GM23338 (cell line): ENCODE measurements around the gene FHIP1A. TPM values are rescaled to one million over a fixed set of nuclear protein-coding genes. Genes with fewer than 3 reads are reported as not detected.
A peak's percentile ranks its signal among the peaks of the same experiment; 100 is the strongest.

Experiments used
- ATAC-seq: fragments of 200-7000 bp; cut with Tn5 transposase; 3 replicates; pipeline ENCODE4 v1.9.1; 2020
- DNase-seq: peaks from one replicate; pipeline ENCODE4 v3.0.0-alpha.2; 2015; ENCODE audit warnings: low spot score
- H2AFZ ChIP-seq: fragments of 200-600 bp; sonication (generic); 2 replicates; pipeline ENCODE4 v1.8.0; 2016; ENCODE audit warnings: antibody characterized with exemption, mild to moderate bottlenecking, moderate library complexity
- H3F3A ChIP-seq: fragments of 200-600 bp; sonication (generic); replicated peaks from 2 replicates; pipeline ENCODE4 v1.8.0; 2017; ENCODE audit warnings: antibody characterized with exemption, mixed run types, low read depth
- H3K27ac ChIP-seq: fragments of 200-600 bp; sonication (generic); 2 replicates; pipeline ENCODE4 v1.6.1; 2016; ENCODE audit warnings: low read depth
- H3K27me3 ChIP-seq: fragments of 200-600 bp; sonication (generic); 2 replicates; pipeline ENCODE4 v1.8.0; 2016; ENCODE audit warnings: mild to moderate bottlenecking, mixed run types, moderate library complexity; ENCODE audit not compliant: insufficient read depth
- H3K36me3 ChIP-seq: fragments of 200-600 bp; sonication (generic); 2 replicates; pipeline ENCODE4 v1.8.0; 2016; ENCODE audit warnings: mild to moderate bottlenecking; ENCODE audit not compliant: insufficient read depth
- H3K4me1 ChIP-seq: fragments of 200-600 bp; sonication (generic); 2 replicates; pipeline ENCODE4 v1.8.0; 2016; ENCODE audit warnings: mild to moderate bottlenecking, moderate library complexity; ENCODE audit not compliant: insufficient read depth
- H3K4me2 ChIP-seq: fragments of 200-600 bp; sonication (generic); 2 replicates; pipeline ENCODE4 v1.7.1; 2017; ENCODE audit warnings: mixed run types
- H3K4me3 ChIP-seq: fragments of 200-600 bp; sonication (generic); 2 replicates; pipeline ENCODE4 v1.6.1; 2016; ENCODE audit warnings: mixed run types
- H3K79me2 ChIP-seq: fragments of 200-600 bp; sonication (generic); replicated peaks from 2 replicates; pipeline ENCODE4 v1.8.0; 2017; ENCODE audit warnings: mild to moderate bottlenecking; ENCODE audit not compliant: insufficient read depth
- H3K9me2 ChIP-seq: fragments of 200-600 bp; sonication (generic); 2 replicates; pipeline ENCODE4 v1.8.0; 2017; ENCODE audit not compliant: insufficient read depth
- H4K20me1 ChIP-seq: fragments of 200-600 bp; sonication (generic); replicated peaks from 2 replicates; pipeline ENCODE4 v1.8.0; 2017; ENCODE audit warnings: mild to moderate bottlenecking; ENCODE audit not compliant: insufficient read depth
- H3K27ac Mint-ChIP-seq: 2 replicates; pipeline ENCODE4 v1.8.0; 2020; ENCODE audit warnings: inconsistent platforms, mild to moderate bottlenecking, moderate library complexity, mixed read lengths
- H3K27me3 Mint-ChIP-seq: 3 replicates; pipeline ENCODE4 v1.8.0; 2022; ENCODE audit warnings: low read depth, mild to moderate bottlenecking, moderate library complexity, mixed read lengths, inconsistent platforms; ENCODE audit not compliant: insufficient read depth, poor library complexity
- H3K36me3 Mint-ChIP-seq: 3 replicates; pipeline ENCODE4 v1.8.0; 2021; ENCODE audit warnings: low read depth, mild to moderate bottlenecking, inconsistent platforms, moderate library complexity, mixed read lengths
- H3K4me1 Mint-ChIP-seq: 3 replicates; pipeline ENCODE4 v1.8.0; 2020; ENCODE audit warnings: mild to moderate bottlenecking, inconsistent platforms, mixed read lengths
- H3K4me3 Mint-ChIP-seq: 3 replicates; pipeline ENCODE4 v1.8.0; 2021; ENCODE audit warnings: moderate library complexity, mild to moderate bottlenecking, inconsistent platforms, mixed read lengths
- H3K9me3 Mint-ChIP-seq: 3 replicates; pipeline ENCODE4 v1.8.0; 2020; ENCODE audit warnings: moderate library complexity, mild to moderate bottlenecking, inconsistent platforms, mixed read lengths
- JUNB ChIP-seq: IDR thresholded peaks from one replicate; pipeline ENCODE4 v1.6.1; 2016; ENCODE audit warnings: antibody characterized with exemption; ENCODE audit not compliant: unreplicated experiment
- NANOG ChIP-seq: IDR thresholded peaks from 2 replicates; pipeline ENCODE4 v1.6.1; 2016; ENCODE audit warnings: antibody characterized with exemption, borderline replicate concordance
- POLR2AphosphoS5 ChIP-seq: IDR thresholded peaks from 2 replicates; pipeline ENCODE4 v1.6.1; 2016; ENCODE audit warnings: antibody characterized with exemption, low read depth
- REST ChIP-seq: IDR thresholded peaks from one replicate; pipeline ENCODE4 v1.6.1; 2018; ENCODE audit warnings: antibody characterized with exemption; ENCODE audit not compliant: unreplicated experiment
- ZNF114 ChIP-seq: fragments of 250-450 bp; sonication (Bioruptor Pico); IDR thresholded peaks from 2 replicates; pipeline ENCODE4 v1.5.0; 2020; ENCODE audit warnings: mild to moderate bottlenecking, moderate library complexity
- ZNF331 ChIP-seq: fragments of 250-450 bp; sonication (Bioruptor Pico); IDR thresholded peaks from 2 replicates; pipeline ENCODE4 v1.5.0; 2020; ENCODE audit warnings: low read depth, mild to moderate bottlenecking, moderate library complexity
- polyA plus RNA-seq: library from polyadenylated mRNA; unstranded; fragments of >200 nt; fragmentation: Nextera tagmentation; extraction: Ambion mirVana; gene quantifications from 2 replicates; pipeline ENCODE4 v1.2.1, GENCODE V29; 2016
- total RNA-seq: library from RNA; depleted of rRNA; stranded (reverse); fragments of >200 nt; shearing (Covaris generic); gene quantifications from 2 replicates; pipeline ENCODE4 v1.2.3, GENCODE V29; 2014
- TF ChIP-seq, protein P1 (sequence below): IDR thresholded peaks from 2 replicates; pipeline ENCODE4 v1.6.1; 2016; ENCODE audit warnings: antibody characterized with exemption
- TF ChIP-seq, protein P2 (sequence below), 2 experiments: fragments of 200-600 bp in 1 of 2; sonication (generic) in 1 of 2; conservative IDR thresholded peaks; 2 replicates each; pipeline versions ENCODE4 v1.5.1 to v1.6.1; 2016 to 2017; ENCODE audit warnings: antibody characterized with exemption in 2 of 2, low read depth in 2 of 2, mild to moderate bottlenecking in 2 of 2, moderate library complexity in 1 of 2

The FHIP1A gene
- total and polyA plus RNA-seq, 2 experiments from 2014 or later: 11.3 to 108 TPM

- TF ChIP-seq, protein P1, sequence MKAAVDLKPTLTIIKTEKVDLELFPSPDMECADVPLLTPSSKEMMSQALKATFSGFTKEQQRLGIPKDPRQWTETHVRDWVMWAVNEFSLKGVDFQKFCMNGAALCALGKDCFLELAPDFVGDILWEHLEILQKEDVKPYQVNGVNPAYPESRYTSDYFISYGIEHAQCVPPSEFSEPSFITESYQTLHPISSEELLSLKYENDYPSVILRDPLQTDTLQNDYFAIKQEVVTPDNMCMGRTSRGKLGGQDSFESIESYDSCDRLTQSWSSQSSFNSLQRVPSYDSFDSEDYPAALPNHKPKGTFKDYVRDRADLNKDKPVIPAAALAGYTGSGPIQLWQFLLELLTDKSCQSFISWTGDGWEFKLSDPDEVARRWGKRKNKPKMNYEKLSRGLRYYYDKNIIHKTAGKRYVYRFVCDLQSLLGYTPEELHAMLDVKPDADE: no peak
- TF ChIP-seq REST (no peak), POLR2AphosphoS5 (no peak), ZNF114 (CRISPR knock-in tag) (no peak), NANOG (no peak), JUNB (no peak), ZNF331 (CRISPR knock-in tag) (no peak)
These were observed 45.5 kb downstream of the FHIP1A start (continued) for GRCh38 chr4:151454513-151454912.

GRCh38 chr4:151455212-151455611, 46.2 kb downstream of the FHIP1A start:
- H4K20me1 ChIP-seq: no peaks in the 10 kb centered on the region; the same call in 1 of the 2 replicates
- H3F3A ChIP-seq: 0 out of 2 replicates have a peak, but pooled peaks cover 4% of the 10 kb centered on the region
- H3K9me3 Mint-ChIP-seq: no peaks in the 10 kb centered on the region; the same call in 2 of the 3 replicates
- H3K27me3 ChIP-seq: no peaks in the 10 kb centered on the region
- H3K4me1 Mint-ChIP-seq: peaks cover 52% of the 10 kb centered on the region
- no peak overlapping the region for H3K4me3 ChIP-seq
- DNase-seq (peak; percentile 45), ATAC-seq (peak; percentile 90)
- H3K4me1 ChIP-seq: peaks cover 53% of the 10 kb centered on the region
- no peak for TF ChIP-seq REST
- TF ChIP-seq, protein P2, sequence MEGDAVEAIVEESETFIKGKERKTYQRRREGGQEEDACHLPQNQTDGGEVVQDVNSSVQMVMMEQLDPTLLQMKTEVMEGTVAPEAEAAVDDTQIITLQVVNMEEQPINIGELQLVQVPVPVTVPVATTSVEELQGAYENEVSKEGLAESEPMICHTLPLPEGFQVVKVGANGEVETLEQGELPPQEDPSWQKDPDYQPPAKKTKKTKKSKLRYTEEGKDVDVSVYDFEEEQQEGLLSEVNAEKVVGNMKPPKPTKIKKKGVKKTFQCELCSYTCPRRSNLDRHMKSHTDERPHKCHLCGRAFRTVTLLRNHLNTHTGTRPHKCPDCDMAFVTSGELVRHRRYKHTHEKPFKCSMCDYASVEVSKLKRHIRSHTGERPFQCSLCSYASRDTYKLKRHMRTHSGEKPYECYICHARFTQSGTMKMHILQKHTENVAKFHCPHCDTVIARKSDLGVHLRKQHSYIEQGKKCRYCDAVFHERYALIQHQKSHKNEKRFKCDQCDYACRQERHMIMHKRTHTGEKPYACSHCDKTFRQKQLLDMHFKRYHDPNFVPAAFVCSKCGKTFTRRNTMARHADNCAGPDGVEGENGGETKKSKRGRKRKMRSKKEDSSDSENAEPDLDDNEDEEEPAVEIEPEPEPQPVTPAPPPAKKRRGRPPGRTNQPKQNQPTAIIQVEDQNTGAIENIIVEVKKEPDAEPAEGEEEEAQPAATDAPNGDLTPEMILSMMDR (conservative IDR thresholded peaks at IDR 0.05; ENCODE audit: low read depth in 2 of 2): peak; percentile 19 to 53; a peak in 3 of 4 replicates
- no peak overlapping the region for H2AFZ ChIP-seq
- no peaks in the 10 kb centered on the region for H3K9me2 ChIP-seq
- H3K27me3 Mint-ChIP-seq: no peaks in the 10 kb centered on the region
- no peaks in the 10 kb centered on the region for H3K36me3 Mint-ChIP-seq
- no peak overlapping the region for H3K27ac Mint-ChIP-seq
- H3K79me2 ChIP-seq: peaks cover 96% of the 10 kb centered on the region
- no peak overlapping the region for H3K27ac ChIP-seq
- no peaks in the 10 kb centered on the region for H3K36me3 ChIP-seq
- H3K4me3 Mint-ChIP-seq: no peak overlapping the region
- H3K4me2 ChIP-seq: peak overlapping the region; percentile 24; the same call in 1 of the 2 replicates
